Measurements from ENCODE around the gene SORBS1.

DNA sequence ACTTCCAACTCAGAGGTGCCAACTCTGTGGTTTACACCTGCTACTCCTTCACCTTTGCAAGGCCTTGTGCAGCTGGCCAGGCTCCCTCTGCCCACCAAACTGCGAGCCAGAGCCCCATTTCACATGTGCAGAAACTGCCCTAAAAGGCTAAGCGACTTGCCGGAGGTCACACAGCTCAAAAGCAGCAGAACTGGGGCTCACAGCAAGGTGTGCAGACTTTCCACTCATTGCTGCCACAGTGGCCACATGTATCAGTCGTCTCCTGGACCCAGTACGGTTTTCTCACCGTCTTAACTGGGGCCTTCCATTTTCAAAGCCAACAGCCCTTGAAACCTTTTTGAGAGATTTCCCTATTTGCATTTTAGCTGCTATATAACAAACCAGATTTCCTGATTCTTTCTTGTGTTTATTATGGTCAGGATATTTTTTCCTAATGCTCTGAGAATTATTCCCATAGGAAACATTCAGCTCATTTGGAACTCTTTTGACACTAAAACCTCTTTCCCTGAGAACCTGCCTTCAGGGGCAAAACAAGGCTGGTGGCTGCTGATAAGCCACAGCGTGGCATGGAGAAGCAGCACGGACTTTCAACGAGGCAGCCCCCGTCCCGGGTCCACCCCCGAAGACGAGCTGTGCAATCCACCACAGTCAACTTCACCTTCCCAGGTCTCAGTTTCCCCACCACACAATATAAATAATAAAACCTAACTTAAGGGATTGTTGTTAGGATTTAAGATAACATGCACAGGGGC, 29.9 kb downstream of the SORBS1 start:
- TF ChIP-seq, protein P1, sequence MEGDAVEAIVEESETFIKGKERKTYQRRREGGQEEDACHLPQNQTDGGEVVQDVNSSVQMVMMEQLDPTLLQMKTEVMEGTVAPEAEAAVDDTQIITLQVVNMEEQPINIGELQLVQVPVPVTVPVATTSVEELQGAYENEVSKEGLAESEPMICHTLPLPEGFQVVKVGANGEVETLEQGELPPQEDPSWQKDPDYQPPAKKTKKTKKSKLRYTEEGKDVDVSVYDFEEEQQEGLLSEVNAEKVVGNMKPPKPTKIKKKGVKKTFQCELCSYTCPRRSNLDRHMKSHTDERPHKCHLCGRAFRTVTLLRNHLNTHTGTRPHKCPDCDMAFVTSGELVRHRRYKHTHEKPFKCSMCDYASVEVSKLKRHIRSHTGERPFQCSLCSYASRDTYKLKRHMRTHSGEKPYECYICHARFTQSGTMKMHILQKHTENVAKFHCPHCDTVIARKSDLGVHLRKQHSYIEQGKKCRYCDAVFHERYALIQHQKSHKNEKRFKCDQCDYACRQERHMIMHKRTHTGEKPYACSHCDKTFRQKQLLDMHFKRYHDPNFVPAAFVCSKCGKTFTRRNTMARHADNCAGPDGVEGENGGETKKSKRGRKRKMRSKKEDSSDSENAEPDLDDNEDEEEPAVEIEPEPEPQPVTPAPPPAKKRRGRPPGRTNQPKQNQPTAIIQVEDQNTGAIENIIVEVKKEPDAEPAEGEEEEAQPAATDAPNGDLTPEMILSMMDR (conservative IDR thresholded peaks at IDR 0.05; ENCODE audit: low read depth, low read length): no peak
- TF ChIP-seq EZH2 (IDR thresholded peaks at IDR 0.05; ENCODE audit: low read length, unreplicated experiment): no peak
